HG03520 (cell line): ENCODE results near the gene NFATC1.

ENCODE experiments used
- ATAC-seq: cut with Tn5 transposase; IDR thresholded peaks from one replicate; pipeline ENCODE4 v1.9.1; 2021; ENCODE audit warnings: mild to moderate bottlenecking, moderate library complexity; ENCODE audit not compliant: unreplicated experiment

Gene NFATC1

DNA sequence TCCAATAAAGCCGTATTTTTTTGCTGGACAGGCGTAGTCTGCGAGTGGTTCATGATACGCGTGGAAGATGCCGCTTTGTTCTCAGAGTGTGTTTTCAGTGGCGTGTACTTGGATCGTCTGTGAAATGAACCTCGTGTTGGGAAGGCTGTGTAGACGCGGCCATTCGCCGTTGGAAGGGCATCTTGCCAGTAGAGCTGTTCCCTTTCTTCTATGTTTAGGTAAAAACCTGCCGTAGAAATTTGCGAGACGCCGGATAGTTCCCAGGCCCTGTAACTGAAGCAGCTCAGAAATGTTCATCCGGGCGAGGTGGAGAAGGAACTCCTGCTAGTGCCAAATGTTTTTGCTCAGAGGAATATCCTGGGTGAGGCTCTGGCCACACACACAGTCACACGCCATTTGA is 133.6 kb downstream of the NFATC1 start:
- ATAC-seq = no peak

DNA sequence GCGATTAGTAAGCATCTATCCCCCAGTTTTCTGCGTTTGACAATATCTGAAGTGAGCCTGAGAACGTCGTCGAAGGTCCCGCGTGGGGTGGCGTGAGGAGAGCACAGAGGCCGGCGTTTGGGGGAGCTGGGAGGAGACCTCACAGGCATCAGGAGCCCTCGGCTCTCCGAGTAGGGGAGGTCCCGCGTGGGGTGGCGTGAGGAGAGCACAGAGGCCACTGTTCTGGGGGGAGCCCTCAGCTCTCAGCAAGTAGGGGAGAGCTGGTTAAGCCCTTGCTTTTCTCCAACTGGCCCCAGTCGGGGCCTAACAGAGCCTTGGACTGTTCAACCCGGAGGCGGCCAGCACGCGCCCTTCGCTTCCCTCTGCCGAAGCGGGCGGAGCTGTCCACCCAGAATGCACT is 134.3 kb downstream of the NFATC1 start:
- no peak for ATAC-seq

DNA sequence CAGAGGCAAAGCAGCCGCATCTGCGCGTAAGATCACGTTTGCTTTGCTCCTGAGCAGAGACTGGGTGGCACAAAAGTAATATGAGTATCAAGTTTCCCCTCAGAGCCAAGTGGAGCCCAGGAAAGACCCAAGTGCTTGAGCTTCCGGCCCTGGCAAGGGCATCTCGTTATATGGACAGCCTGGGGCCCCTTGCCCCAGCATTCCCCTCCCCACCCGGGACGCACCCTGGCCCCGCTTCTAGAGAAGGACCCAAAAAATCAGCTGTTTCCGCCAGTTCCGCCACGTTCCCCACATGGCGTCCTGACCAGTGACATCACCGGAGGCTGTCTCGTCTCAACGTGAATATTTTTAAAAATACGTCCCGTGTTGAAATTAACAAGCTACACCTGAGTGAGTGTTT is 135.1 kb downstream of the NFATC1 start:
- no peak for ATAC-seq

DNA sequence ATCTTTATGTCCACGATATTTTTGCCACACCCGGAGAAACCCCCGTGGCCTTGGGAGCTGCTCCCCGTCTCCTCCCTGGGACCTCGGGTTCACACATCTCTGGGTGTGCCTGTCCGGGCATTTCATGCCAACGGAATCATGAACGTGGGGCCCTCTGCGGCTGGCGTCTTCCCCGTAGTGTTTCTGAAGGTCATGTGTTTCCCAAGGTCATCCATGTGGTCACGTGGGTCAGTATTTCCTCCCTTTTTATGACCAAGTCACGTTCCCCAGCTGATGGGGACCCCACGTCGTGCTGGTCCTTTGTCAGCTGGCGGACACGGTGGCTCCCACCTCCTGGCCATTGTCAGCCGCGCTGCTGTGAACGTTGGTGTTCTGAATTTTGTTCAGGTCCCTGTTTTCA is 135.7 kb downstream of the NFATC1 start:
- ATAC-seq = no peak

DNA sequence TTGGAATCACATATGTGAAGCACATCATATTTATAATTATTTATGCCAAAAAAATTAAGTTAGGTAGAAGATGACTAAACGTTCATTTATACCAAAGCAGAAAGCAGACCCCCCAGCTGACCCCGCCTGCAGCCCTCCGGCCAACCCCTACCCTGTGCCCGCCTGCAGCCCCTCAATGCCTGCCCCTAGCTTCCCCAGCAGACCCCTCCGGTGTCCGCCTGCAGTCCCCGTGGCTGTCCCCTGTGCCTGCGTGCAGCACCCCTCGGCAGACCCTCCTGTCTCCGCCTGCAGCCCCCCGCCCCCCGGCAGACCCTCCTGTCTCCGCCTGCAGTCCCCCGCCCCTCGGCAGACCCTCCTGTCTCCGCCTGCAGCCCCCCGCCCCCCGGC is 136.2 kb downstream of the NFATC1 start:
- no peak for ATAC-seq

DNA sequence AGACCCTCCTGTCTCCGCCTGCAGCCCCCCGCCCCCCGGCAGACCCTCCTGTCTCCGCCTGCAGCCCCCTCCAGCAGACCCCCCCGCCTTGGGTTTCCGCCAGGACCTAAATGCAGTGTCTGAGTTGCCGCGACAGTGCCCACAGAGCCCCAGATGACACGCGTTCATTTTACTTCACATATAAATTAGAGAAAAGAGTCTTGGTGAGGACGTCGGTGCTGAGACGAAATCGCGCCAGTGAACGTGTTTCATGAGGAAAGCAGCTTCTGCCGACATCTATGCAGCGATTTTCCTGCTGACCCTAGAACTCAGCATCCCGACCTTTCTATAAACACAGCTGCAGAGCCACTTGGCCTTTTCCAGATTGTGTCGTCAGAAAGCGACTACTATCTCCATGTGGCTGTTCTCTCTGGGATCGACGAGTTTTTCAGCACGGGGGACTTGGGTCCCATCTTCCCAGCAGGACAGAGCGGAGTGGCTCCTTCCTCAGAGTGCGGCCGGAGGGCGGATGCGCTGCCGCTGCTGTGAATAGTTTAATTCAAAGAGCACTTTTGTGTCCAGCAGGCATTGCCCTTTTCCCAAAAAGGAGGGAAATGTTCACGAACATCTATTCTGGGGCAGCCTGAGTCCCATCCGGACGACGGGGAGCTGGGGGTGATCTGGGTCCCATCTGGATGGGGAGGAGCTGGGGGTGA is 136.7 kb downstream of the NFATC1 start:
- ATAC-seq = no peak

DNA sequence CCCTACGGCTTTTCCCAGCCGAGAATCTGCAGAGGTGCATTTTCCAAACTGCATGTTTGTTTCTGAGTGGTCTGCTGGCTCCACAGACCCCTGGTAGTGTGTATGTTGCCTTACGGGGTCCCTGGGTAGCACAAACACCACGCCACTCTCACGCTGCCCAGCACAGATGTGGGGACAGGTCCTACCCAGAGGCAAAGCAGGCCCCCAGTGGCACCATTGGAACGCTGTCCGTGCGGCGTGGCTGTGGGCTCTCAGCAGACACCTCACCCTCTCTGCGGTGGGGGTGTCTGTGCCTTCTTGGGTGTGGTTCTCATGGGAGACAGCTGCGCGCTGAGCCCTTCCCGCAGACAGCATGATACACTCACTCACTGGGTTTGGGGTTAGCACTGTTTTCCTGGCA is 137.4 kb downstream of the NFATC1 start:
- ATAC-seq = no peak

DNA sequence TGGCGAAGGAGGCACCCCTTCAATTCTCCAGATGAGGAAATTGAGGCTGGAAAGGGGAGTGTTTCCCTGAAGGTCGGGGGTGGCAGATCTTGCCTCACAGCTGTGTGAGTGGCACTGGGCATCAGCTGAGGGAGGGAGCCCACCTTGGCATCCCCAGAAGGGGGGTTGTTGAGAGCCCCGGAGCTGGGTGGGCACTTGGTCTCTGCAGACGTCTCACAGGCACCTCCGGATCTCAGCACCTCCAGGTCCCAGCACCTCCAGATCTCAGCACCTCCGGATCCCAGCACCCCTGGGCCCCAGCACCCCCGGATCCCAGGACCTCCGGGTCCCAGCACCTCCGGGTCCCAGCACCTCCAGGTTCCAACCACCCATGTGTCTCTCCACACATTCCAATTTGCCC is 137.9 kb downstream of the NFATC1 start:
- ATAC-seq = no peak

DNA sequence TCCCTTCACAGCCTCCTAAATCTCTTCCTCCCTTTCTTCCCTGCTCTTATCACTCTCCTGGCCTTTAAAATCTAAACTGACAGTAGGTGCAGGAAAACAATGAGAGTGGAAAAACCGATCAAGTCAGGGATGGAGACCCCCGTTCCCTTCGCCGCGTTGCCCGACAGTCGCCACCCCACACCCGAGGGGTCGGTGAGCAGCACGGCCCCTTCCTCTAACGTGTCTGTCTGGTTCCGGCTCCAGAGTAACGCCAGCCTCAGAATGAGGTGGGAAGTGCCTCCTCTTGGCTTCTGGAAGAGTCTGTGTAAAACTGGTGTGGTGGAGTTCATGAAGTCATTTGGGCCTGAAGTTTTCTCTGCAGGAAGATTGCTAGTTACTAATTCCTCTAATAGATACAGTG is 138.6 kb downstream of the NFATC1 start:
- ATAC-seq = no peak

DNA sequence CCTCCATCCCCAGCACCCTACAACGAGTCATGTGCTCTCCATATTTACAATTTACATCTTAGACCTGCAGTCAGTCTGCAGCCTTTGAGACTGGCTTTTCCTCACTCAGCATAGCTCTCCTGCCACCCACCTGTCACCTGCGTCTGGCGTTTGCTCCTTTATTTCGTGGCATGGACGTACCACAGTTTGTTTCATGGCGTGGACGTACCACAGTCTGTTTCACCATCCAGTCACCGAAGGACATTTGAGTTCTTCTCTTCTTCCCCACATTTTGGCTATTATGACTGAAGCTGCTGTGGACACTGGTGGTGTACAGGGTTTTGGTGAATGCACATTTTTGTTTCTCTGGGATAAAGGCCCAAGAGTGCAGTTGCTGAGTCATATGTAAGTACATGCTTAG is 142.0 kb downstream of the NFATC1 start:
- ATAC-seq = no peak

DNA sequence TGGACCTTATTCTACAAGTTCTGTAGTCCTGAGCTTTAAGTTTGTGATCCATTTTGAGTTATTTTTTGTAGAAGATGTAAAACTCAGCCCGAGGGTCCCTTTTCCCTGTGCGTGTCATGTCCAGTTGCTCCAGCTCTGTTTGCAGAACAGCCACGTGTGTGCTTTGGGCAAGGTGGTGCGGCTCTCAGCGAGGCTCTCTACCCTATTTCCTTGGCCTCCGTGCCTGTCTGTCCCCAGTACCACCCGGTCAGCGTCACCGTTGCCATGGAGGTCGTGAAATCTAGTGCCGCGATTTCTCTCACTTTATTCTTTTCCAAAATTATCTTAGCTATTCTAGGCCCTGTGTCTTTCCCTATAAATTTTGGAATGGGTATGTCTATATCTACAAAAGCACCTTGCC is 142.9 kb downstream of the NFATC1 start:
- no peak for ATAC-seq

DNA sequence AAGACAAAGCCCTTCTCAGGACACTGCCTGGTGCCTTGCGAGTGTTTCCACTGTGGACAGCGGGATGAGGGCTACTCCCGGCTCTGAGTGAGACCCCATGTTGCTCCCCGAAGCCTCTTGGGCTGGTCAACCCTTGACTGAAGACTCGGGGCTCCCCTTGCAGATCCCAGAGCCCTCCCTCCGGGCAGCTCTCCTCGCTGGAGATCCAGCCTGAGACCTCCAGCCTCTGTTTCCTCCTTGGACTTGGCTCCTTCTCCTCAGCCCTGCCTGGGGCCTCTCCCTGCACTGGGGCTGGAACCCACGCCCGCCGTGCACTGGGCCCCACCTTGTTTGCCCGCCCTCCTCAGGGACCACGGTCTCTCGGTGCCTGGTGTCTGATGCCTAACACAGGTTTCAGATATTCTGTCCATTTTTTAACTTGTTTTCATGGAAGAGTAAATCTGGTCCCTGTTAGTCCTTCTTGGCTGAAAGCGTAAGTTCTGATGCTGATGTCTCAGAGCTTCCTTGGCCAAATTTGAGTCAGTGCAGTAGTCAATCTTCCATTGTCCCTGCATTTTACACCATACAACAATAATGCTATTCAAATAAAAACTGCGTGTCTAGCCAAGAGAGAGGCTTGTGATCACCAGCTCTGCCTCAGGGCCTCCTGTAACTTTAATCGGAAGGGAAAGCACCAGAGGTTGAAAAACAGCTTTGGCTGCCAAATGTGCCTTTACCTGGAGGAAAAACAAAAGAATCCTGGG is 144.6 kb downstream of the NFATC1 start:
- no peak for ATAC-seq

DNA sequence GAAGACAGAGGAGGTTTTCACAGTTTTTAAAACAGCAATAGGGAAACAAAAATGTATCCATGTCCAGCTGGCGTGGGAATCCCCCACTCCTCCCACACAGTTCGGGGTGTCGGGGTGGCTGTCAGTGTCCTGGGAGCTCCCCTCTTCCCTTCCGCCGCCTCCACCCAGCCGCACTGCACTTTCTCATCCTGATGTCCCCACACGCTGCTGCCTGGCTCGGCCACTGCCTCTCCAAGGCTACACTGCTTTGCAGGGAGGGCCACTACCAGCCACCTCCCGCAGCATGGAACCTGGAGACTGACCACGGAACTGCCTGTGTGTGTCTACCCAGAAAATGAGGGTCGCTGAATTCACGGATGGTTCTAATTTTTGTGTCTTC is 145.2 kb downstream of the NFATC1 start:
- ATAC-seq = no peak

DNA sequence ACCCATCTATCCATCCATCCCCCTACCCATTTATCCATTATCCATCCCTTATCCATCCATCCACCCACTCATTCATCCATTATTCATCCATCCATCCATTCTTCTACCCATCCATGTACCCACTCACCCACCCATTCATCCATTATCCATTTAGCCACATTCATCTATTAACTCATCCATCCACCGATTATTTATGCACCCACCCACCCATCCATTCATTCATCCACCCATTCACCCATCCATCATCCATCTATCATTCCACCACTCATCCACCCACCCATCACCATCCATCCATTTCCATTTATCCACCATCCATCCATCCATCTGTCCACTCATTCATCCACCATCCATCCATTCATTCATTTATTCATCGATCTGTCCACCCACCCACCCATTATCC is 146.5 kb downstream of the NFATC1 start:
- no peak for ATAC-seq

DNA sequence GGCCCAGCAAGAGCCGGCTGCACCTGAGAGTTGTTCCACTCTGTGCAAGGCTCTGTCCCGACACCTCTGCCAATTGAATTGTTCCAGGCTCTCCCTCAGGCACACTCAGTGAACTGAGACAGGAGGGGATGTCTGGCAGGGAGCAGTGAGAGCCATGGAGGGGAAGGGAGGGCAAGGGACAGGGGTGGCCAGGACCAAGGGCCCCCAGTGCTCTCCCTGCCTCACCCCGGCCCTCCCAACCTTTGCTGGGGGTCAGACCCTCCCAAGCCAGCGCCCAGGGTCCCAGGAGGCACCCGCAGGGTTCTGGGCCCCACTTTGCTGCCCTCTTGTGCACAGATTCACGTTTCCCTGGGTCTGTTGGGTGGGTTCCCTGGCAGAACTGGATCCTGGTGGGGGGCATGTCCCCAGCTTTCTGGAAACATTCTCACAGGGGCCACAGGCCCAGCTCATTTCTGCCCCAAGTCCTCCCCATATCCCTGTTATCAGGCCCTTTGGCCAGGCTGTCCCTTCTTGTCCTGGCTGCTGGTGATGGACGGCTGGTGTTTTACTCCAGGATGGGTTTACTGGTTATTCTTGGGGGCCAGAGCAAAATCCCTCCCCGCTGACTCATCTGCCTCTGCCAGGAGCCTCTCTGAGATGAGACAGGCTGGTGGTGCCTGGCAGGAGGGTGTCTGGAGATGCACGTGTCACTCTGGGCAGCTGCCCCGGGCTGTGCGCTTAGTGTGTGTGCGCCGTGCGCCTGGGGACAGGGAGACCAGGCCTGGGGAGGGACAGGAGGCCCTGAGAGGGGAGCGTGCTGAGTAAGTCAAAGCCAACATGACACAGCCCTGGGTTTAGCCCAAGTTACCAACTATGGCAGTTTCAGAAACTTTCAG is 147.4 kb downstream of the NFATC1 start:
- ATAC-seq = no peak

DNA sequence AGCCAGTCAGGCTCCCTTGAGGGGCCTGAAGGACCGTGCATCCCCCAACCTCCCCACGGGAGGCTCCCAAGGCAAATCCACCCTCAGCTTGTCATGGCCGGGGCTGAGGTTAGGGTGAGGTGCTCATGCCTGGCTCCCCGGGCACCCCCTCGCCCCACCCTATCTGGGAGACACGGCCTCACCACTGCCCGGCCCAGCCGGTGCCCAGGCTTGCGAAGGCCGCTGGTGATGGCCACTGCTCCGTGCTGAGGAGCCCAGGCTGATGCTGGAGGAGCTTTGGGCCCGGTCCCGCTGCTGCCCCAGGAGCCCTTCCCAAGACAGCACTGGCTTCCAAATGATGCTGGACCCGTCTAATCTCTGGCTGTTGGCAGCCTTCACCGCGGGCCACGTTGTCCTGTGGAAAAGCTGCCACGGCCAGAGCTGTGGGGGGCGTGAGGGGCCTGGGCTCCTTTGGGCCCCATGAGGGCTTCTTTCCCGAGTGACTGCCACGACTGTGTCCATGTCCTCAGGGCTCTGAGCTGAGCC is 148.2 kb downstream of the NFATC1 start:
- ATAC-seq = no peak

DNA sequence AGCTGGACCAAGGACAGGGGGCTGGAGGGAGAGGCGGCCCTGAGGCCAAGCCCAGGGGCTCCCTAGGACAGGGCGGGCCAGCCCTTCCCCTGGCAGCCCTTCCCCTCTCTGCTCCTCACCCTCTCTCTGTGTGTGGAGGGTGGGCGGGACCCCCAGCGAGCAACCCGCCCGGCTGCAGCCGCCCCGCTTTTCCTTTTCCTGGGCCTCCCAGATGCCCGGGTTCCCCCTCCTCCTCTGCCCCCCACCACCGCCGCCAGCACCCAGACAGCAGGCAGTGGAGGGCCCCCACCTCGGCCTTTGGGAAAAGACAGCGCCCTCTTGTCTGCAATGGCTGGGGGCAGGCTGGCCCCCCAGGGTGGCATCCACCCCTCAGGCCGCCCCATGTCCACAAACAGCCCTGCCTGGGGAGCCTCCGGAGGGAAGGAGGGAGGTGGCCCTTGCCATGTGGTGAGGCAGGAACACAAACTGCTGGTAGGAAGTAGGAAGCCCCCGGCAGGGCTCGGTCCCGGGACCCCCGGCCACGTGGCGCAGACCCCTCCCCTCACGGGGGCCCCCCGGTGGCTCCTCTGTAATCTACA is 148.7 kb downstream of the NFATC1 start:
- ATAC-seq = no peak

DNA sequence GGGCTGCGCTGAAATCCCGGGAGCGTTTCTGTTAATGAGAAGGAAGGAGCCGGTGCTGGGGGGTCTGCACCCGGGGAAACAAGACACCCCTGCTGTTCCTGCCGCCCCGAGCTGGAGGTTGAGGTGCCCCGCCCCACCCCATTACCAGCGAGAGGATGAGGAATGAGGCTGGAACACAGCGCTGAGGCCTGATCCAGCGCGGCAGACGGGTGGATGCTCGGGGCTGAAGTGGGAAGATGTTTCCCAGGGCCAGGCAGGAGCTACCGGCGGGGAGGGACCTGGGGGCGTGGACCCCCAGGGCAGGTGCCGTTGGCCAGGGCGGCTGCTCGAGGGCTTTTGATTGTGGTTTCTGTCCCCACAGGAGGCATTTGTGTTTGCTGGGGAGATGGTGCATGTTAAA is 149.5 kb downstream of the NFATC1 start:
- ATAC-seq = no peak

DNA sequence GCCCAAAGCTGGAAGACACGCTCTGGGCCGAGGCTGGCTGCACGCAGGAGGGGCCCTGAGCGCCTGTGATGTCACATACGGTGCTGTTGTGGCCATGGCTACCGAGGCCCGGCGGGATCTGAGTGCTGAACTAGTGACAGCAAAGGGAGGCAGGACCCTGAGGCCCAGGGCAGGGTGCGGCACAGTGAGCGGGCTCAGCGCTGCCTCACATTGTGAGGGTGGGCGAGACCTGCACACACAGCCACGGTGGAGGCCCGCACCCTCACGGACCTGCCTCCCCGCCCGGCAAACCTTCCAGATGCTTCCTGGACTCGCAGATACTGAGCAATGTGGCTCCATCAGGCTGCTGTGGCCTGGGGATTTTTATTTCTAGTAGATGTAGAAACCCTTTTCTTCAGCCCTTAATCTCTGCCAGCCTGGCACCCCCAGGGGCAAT is 150.0 kb downstream of the NFATC1 start:
- no peak for ATAC-seq

DNA sequence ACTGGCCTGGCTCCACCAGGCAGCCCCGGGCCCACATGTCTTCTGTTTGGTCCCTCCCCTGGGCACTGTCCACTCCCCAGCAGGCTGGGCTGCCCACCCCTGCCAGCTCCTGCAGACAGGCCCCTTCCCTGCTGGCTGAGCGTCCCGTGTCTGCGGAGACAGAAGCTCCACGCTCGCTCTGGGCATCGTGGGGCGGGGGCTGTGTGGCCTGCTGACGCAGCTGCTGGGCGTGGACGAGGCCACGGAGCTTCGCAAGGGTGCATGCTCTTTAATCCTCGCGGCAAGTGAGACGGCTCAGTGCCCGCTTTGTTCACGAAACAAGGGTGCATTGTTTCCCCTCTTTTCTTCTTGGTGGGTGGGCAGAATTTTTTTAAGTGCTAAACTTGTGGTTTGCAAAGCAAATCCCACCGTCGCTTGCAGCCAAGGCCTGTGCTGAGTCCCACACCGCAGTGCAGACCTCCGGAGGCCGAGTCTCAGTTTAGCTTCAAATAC is 151.1 kb downstream of the NFATC1 start:
- no peak for ATAC-seq
